ENCODE measurements around the gene FLCN.

- TF ChIP-seq CTCF (IDR thresholded peaks at IDR 0.05; ENCODE audit: borderline replicate concordance, extremely low read depth, low read length, poor library complexity, severe bottlenecking) (no peak), EZH2 (IDR thresholded peaks at IDR 0.05; ENCODE audit: borderline replicate concordance, low read depth, low read length, severe bottlenecking) (no peak)
Measured at GRCh38 chr17:17191346-17191792, 45.6 kb downstream of the FLCN start.

Measured in DND-41 (cell line).